Fibroblast of lung (primary cell): Measurements from ENCODE around the gene PIM2.

Experiments used
- EZH2 ChIP-seq: IDR thresholded peaks from 2 replicates; pipeline ENCODE4 v1.5.1; 2012; ENCODE audit warnings: low read length, control low read depth, mild to moderate bottlenecking; ENCODE audit errors: missing control alignments
- TF ChIP-seq, protein P1 (sequence below), 2 donors: IDR thresholded peaks in 1 of 2; conservative IDR thresholded peaks in 1 of 2; 1 replicate in 1 of 2; 2 replicates in 1 of 2; pipeline ENCODE4 v1.5.1; 2011 to 2012; ENCODE audit warnings: low read length in 2 of 2, control low read depth in 1 of 2, inconsistent platforms in 1 of 2, low read depth in 1 of 2, mild to moderate bottlenecking in 1 of 2

- no peak for TF ChIP-seq EZH2
- TF ChIP-seq, protein P1, sequence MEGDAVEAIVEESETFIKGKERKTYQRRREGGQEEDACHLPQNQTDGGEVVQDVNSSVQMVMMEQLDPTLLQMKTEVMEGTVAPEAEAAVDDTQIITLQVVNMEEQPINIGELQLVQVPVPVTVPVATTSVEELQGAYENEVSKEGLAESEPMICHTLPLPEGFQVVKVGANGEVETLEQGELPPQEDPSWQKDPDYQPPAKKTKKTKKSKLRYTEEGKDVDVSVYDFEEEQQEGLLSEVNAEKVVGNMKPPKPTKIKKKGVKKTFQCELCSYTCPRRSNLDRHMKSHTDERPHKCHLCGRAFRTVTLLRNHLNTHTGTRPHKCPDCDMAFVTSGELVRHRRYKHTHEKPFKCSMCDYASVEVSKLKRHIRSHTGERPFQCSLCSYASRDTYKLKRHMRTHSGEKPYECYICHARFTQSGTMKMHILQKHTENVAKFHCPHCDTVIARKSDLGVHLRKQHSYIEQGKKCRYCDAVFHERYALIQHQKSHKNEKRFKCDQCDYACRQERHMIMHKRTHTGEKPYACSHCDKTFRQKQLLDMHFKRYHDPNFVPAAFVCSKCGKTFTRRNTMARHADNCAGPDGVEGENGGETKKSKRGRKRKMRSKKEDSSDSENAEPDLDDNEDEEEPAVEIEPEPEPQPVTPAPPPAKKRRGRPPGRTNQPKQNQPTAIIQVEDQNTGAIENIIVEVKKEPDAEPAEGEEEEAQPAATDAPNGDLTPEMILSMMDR (conservative IDR thresholded peaks at IDR 0.05 in 1 of 2, IDR thresholded peaks at IDR 0.05 in 1 of 2; ENCODE audit: low read depth in 1 of 2, low read length in 2 of 2): no peak
Observed at GRCh38 chrX:48957827-48958634, 39.2 kb upstream of the PIM2 start.
